CD4-positive, CD25-positive, alpha-beta regulatory T cell (primary cell): ENCODE measurements around the gene IFIH1. TPM values are rescaled to one million over a fixed set of nuclear protein-coding genes. Genes with fewer than 3 reads are reported as not detected.

ENCODE experiments used
- ATAC-seq, 2 donors: fragments of 150-1000 bp; cut with Tn5 transposase; one replicate each; pipeline ENCODE4 v1.10.0; 2021; ENCODE audit warnings: low read depth in 2 of 2, moderate number of reproducible peaks in 2 of 2, moderate library complexity in 1 of 2
- DNase-seq, 3 donors: peaks; one replicate each; pipeline versions ENCODE4 v3.0.0 to v3.0.0-alpha.2; 2012 to 2022; ENCODE audit warnings: mixed read lengths in 1 of 3
- H3K27ac ChIP-seq: one replicate; pipeline ENCODE4 v1.7.0; 2013; ENCODE audit warnings: mild to moderate bottlenecking, low read length; ENCODE audit not compliant: insufficient read depth, poor library complexity, severe bottlenecking
- H3K27me3 ChIP-seq: one replicate; pipeline ENCODE4 v1.7.0; 2013; ENCODE audit warnings: low read length; ENCODE audit not compliant: control insufficient read depth, insufficient read depth
- H3K36me3 ChIP-seq: one replicate; pipeline ENCODE4 v1.7.0; 2013; ENCODE audit warnings: mild to moderate bottlenecking, low read length, moderate library complexity; ENCODE audit not compliant: control insufficient read depth, insufficient read depth
- H3K4me1 ChIP-seq: 2 replicates; pipeline ENCODE4 v1.7.0; 2013; ENCODE audit warnings: mild to moderate bottlenecking, low read length; ENCODE audit not compliant: insufficient read depth, control insufficient read depth, poor library complexity, severe bottlenecking
- H3K4me3 ChIP-seq: one replicate; pipeline ENCODE4 v1.7.0; 2013; ENCODE audit warnings: low read depth, mild to moderate bottlenecking, low read length, moderate library complexity
- H3K9me3 ChIP-seq, 2 experiments: 1 replicate in 1 of 2; 2 replicates in 1 of 2; pipeline ENCODE4 v1.7.0; 2013; ENCODE audit warnings: low read length in 2 of 2, mild to moderate bottlenecking in 1 of 2, moderate library complexity in 1 of 2; ENCODE audit not compliant: control insufficient read depth in 2 of 2
- H3K27ac Mint-ChIP-seq, 3 donors: one replicate each; pipeline ENCODE4 v1.8.0; 2020 to 2022; ENCODE audit warnings: mild to moderate bottlenecking in 3 of 3, mixed read lengths in 3 of 3, moderate library complexity in 2 of 3
- H3K27me3 Mint-ChIP-seq: one replicate; pipeline ENCODE4 v1.8.0; 2022; ENCODE audit warnings: mild to moderate bottlenecking, mixed read lengths
- H3K36me3 Mint-ChIP-seq: one replicate; pipeline ENCODE4 v1.8.0; 2020; ENCODE audit warnings: mixed read lengths
- H3K4me1 Mint-ChIP-seq, 4 donors: one replicate each; pipeline ENCODE4 v1.8.0; 2020 to 2022; ENCODE audit warnings: mixed read lengths in 4 of 4, mild to moderate bottlenecking in 1 of 4
- H3K4me3 Mint-ChIP-seq, 4 donors: one replicate each; pipeline ENCODE4 v1.8.0; 2020 to 2022; ENCODE audit warnings: mild to moderate bottlenecking in 4 of 4, mixed read lengths in 4 of 4, moderate library complexity in 3 of 4
- H3K9me3 Mint-ChIP-seq, 7 donors: one replicate each; pipeline ENCODE4 v1.8.0; 2020 to 2022; ENCODE audit warnings: mixed read lengths in 7 of 7, mild to moderate bottlenecking in 3 of 7, moderate library complexity in 2 of 7
- polyA plus RNA-seq, 4 donors: library from polyadenylated mRNA; unstranded; fragments of 300-500 nt; fragmentation: Illumina TruSeq; gene quantifications; one replicate each; pipeline ENCODE4 v1.2.3, GENCODE V29; 2021
- total RNA-seq: library from RNA; stranded (reverse); gene quantifications from one replicate; pipeline ENCODE4 v1.2.3, GENCODE V29; 2022

IFIH1 gene
- total and polyA plus RNA-seq, 5 donors from 2014 or later, result 17.2 to 52.8 (median 18.4) TPM

DNA sequence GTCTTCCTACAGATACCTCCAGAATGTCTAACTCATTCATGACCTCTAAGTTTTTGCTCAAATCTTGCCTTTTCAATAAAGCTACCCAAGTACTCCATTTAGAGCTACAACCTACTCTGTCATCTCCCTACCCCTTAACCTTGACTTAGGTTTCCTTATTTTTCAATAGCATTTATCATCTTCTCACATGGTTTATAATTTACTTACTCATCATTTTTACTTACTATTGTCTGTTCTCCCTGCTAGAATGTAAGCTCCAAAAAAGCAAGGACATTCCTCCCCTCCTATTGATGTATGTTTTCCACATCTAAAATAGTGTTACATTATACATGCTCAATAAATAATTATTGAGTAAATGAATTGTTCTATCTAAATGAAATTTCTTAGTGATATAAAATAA is 22.3 kb upstream of the IFIH1 start:
- H3K36me3 Mint-ChIP-seq, result no peaks in the 10 kb centered on the region
- ATAC-seq (no peak), DNase-seq (no peak)
- H3K27me3 Mint-ChIP-seq, result no peaks in the 10 kb centered on the region
- H3K9me3 Mint-ChIP-seq, result no peaks in the 10 kb centered on the region
- H3K27ac ChIP-seq, result no peak overlapping the region
- H3K9me3 ChIP-seq, result no peaks in the 10 kb centered on the region
- no peaks in the 10 kb centered on the region for H3K36me3 ChIP-seq
- H3K4me1 ChIP-seq, result peaks cover 16% of the 10 kb centered on the region
- H3K4me3 ChIP-seq, result no peak overlapping the region
- peaks cover 8 to 17% (median 14%) of the 10 kb centered on the region in 4 donors for H3K4me1 Mint-ChIP-seq
- no peak overlapping the region for H3K4me3 Mint-ChIP-seq
- H3K27me3 ChIP-seq, result no peaks in the 10 kb centered on the region
- peak overlapping the region in 1 of 3 donors; percentile 50 for H3K27ac Mint-ChIP-seq

DNA sequence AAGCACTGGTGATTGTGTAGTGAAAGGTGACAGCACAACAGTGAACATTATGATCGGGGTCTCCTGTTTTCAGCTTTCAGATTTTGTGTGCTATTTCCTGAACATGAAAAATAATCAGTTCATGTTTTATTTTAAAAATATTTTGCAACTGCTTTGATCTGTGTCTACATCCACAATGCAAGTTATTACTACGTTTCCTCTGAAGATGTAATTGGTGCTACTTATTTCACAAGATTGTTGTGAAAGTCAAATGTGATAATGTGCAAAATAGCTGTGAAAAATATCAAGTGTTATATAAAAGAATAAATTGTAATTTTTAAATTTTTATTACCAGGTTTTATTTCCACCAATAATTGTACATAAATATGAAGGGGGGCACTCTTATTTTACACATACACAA is 19.4 kb upstream of the IFIH1 start:
- Histone ChIP-seq H3K27ac (no peak overlapping the region), H3K4me3 (no peak overlapping the region), H3K9me3 (no peaks in the 10 kb centered on the region), H3K36me3 (no peaks in the 10 kb centered on the region), H3K4me1 (no peaks in the 10 kb centered on the region), H3K27me3 (no peaks in the 10 kb centered on the region)
- H3K4me3 Mint-ChIP-seq, result no peak overlapping the region
- DNase-seq, result no peak
- peaks cover 0 to 2% (median 0%) of the 10 kb centered on the region in 4 donors for H3K4me1 Mint-ChIP-seq
- no peaks in the 10 kb centered on the region for H3K36me3 Mint-ChIP-seq
- no peaks in the 10 kb centered on the region for H3K27me3 Mint-ChIP-seq
- H3K27ac Mint-ChIP-seq, result no peak overlapping the region
- no peaks in the 10 kb centered on the region for H3K9me3 Mint-ChIP-seq
- ATAC-seq, result no peak

DNA sequence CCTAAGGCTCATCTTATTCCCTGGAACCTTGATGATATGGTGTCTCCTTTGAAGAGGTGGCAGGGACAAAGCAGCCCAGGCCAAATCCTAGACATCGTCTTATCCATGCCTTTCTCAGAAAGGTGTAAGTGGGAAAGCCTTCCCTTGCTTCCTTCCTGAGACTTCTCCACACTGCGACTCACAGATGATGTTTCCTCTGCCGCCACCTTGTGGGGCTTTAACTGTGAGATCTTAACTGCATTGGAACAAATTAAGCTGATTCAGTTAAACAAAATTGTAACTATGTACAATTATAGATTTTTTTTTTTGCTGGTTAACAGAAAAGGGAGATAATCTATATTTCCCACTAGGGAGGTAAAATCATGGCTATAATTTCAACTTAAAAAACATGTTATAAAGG is 15.5 kb upstream of the IFIH1 start:
- DNase-seq (peak in 2 of 3 donors; percentile 7 to 34), ATAC-seq (peak in 1 of 2 donors; percentile 55)
- Histone ChIP-seq H3K27me3 (no peaks in the 10 kb centered on the region), H3K9me3 (no peaks in the 10 kb centered on the region), H3K36me3 (no peaks in the 10 kb centered on the region), H3K4me1 (no peaks in the 10 kb centered on the region), H3K27ac (no peak overlapping the region), H3K4me3 (no peak overlapping the region)
- no peak overlapping the region for H3K4me3 Mint-ChIP-seq
- no peaks in the 10 kb centered on the region for H3K4me1 Mint-ChIP-seq
- no peak overlapping the region for H3K27ac Mint-ChIP-seq
- no peaks in the 10 kb centered on the region for H3K27me3 Mint-ChIP-seq
- H3K9me3 Mint-ChIP-seq, result peaks cover 0 to under 1% (median 0%) of the 10 kb centered on the region in 7 donors
- H3K36me3 Mint-ChIP-seq, result no peaks in the 10 kb centered on the region

DNA sequence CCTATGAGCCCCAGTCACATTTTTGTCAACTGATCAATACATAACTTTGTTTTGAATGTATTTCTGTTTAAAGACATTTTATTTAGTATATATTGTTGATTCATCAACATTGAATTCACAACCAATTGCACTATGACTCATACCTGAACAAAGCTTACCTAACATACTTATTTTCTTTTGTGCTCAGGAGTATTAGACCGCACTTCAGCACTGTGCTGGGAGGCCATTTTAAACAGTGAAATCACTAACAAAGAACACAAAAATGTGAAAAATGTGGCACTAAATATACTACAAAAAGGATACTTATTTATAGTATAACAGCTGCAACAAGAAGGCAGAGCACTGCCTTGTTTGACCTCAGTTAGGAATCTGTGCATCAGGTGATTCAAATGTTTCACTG is 12.4 kb upstream of the IFIH1 start:
- no peak for ATAC-seq
- H3K4me3 ChIP-seq, result no peak overlapping the region
- H3K27me3 ChIP-seq, result no peaks in the 10 kb centered on the region
- Mint-ChIP-seq H3K27ac (no peak overlapping the region), H3K4me3 (no peak overlapping the region), H3K9me3 (peaks cover 0 to 1% (median 0%) of the 10 kb centered on the region in 7 donors), H3K4me1 (peaks cover 0 to 8% (median 2%) of the 10 kb centered on the region in 4 donors), H3K27me3 (no peaks in the 10 kb centered on the region), H3K36me3 (no peaks in the 10 kb centered on the region)
- no peak overlapping the region for H3K27ac ChIP-seq
- H3K4me1 ChIP-seq, result no peaks in the 10 kb centered on the region
- no peaks in the 10 kb centered on the region for H3K9me3 ChIP-seq
- DNase-seq, result no peak
- no peaks in the 10 kb centered on the region for H3K36me3 ChIP-seq

DNA sequence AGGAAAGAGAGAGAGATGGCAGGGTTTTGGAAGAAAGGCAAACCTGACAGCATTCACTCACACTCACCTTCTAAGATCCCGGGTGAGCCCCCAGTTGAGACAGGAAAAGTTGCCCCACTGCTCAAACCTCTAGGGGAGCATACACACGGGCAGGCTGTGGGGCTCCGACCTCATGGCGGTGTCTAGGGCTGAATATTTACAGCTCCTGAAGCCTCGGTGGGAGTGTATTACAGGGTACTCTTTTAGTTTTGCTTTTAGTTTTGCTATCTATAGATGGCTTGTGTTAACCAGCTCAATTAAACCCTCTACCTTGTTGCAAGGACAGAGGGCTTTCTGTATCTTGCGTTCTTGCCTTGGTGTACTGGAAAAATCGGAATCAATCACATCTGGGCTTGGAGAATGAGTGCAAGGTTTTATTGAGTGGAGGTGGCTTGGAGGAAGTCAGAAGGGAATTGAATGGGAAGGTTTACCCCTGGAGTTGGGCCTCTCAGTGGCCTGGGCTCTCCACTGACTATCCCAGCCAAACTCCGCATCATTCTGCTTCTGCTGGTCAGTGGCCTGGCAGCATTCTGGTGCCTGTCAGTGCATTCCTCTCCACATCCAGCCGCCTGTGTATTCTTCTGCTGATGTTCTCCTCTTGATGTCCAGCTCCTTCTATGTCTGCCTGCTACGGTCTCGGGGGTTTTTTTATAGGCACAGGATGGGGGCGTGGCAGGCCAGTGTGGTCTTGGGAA is 10.1 kb upstream of the IFIH1 start:
- peak overlapping the region in 1 of 4 donors; percentile 12 for H3K4me3 Mint-ChIP-seq
- Histone ChIP-seq H3K27ac (no peak overlapping the region), H3K36me3 (no peaks in the 10 kb centered on the region), H3K4me1 (no peaks in the 10 kb centered on the region), H3K4me3 (no peak overlapping the region), H3K27me3 (no peaks in the 10 kb centered on the region), H3K9me3 (no peaks in the 10 kb centered on the region)
- H3K4me1 Mint-ChIP-seq, result peaks cover 0 to 8% (median 5%) of the 10 kb centered on the region in 4 donors
- H3K36me3 Mint-ChIP-seq, result peaks cover 3% of the 10 kb centered on the region
- H3K27ac Mint-ChIP-seq, result no peak overlapping the region
- no peak for ATAC-seq
- peaks cover 0 to 1% (median 0%) of the 10 kb centered on the region in 7 donors for H3K9me3 Mint-ChIP-seq
- no peak for DNase-seq
- H3K27me3 Mint-ChIP-seq, result no peaks in the 10 kb centered on the region

DNA sequence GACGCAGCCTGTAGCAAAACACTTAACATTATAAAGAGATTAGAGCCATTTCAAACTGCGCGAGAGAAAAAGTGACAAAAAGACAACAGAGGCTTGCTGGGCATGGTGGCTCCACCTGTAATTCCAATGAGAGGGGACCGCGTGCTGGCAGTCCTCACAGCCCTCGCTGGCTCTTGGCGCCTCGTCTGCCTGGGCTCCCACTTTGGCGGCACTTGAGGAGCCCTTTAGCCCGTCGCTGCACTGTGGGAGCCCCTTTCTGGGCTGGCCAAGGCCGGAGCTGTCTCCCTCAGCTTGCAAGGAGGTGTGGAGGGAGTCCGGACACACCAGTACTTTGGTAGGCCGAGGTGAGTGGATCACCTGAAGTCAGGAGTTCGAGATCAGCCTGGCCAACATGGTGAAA is 9.3 kb upstream of the IFIH1 start:
- Histone ChIP-seq H3K9me3 (no peaks in the 10 kb centered on the region), H3K27ac (no peak overlapping the region), H3K4me1 (no peaks in the 10 kb centered on the region), H3K4me3 (no peak overlapping the region), H3K36me3 (no peaks in the 10 kb centered on the region), H3K27me3 (no peaks in the 10 kb centered on the region)
- H3K4me3 Mint-ChIP-seq, result no peak overlapping the region
- peaks cover 0 to 8% (median 5%) of the 10 kb centered on the region in 4 donors for H3K4me1 Mint-ChIP-seq
- ATAC-seq, result no peak
- no peak for DNase-seq
- H3K9me3 Mint-ChIP-seq, result peaks cover 0 to 1% (median 0%) of the 10 kb centered on the region in 7 donors
- no peaks in the 10 kb centered on the region for H3K27me3 Mint-ChIP-seq
- H3K36me3 Mint-ChIP-seq, result peaks cover 3% of the 10 kb centered on the region
- H3K27ac Mint-ChIP-seq, result no peak overlapping the region

DNA sequence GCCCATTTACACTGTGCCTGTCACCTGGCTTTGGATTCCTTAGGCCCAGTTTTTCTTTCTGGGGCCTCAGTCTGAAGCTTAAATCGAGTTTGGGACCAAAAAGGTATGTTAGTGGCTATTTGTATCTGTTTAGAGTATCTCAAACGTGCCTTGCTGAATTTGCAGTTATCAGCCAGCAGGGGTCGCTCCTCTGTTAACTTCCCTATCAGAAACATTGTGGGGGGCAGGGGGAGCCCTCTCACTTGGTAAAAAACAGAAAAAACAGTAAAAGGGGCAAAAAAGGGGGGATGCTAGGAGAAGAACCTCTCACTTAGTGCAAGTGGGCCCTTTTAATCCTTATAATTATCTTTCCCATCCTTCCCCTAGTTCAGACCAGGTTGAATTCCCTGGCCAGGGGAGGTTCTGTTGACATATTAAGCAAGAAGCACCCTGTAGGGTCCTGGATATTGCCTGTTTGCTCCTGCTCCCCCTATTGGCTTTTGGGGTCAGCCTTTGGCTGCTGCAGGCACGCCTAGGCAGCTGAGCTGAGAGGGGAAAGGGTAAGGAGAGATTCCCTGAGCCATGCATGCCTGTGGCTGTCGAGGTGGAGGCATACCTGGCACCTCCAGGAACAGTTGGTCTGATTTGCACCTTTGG is 8.8 kb upstream of the IFIH1 start:
- ATAC-seq (peak in 1 of 2 donors; percentile 28), DNase-seq (peak in 2 of 3 donors; percentile 24 to 45)
- Mint-ChIP-seq H3K36me3 (peaks cover 3% of the 10 kb centered on the region), H3K27me3 (no peaks in the 10 kb centered on the region), H3K4me3 (no peak overlapping the region), H3K27ac (no peak overlapping the region), H3K4me1 (peaks cover 0 to 8% (median 5%) of the 10 kb centered on the region in 4 donors), H3K9me3 (peaks cover 0 to 1% (median 0%) of the 10 kb centered on the region in 7 donors)
- H3K9me3 ChIP-seq, result no peaks in the 10 kb centered on the region
- H3K36me3 ChIP-seq, result no peaks in the 10 kb centered on the region
- no peak overlapping the region for H3K27ac ChIP-seq
- no peak overlapping the region for H3K4me3 ChIP-seq
- no peaks in the 10 kb centered on the region for H3K4me1 ChIP-seq
- H3K27me3 ChIP-seq, result no peaks in the 10 kb centered on the region
